Measurements from ENCODE around the gene IMMP2L. TPM values are rescaled to one million over a fixed set of nuclear protein-coding genes. Genes with fewer than 3 reads are reported as not detected.

Gene IMMP2L
- total and polyA plus RNA-seq, 2 of the 13 experiments (the other 11 are each of a cell fraction or from before 2014, with no cell fraction given) = 7.8 to 16.9 TPM

- TF ChIP-seq ZBTB44 (CRISPR knock-in tag; IDR thresholded peaks at IDR 0.05) (no peak), MLXIP (CRISPR knock-in tag; IDR thresholded peaks at IDR 0.05; ENCODE audit: borderline replicate concordance) (no peak), EED (CRISPR knock-in tag; IDR thresholded peaks at IDR 0.05) (no peak), ARNT (IDR thresholded peaks at IDR 0.05) (no peak), MZF1 (CRISPR knock-in tag; IDR thresholded peaks at IDR 0.05; ENCODE audit: borderline replicate concordance) (no peak), NPAS2 (CRISPR knock-in tag; IDR thresholded peaks at IDR 0.05; ENCODE audit: borderline replicate concordance) (no peak), ZBTB37 (CRISPR knock-in tag; IDR thresholded peaks at IDR 0.05) (no peak), PITX1 (CRISPR knock-in tag; IDR thresholded peaks at IDR 0.05) (no peak), NR0B2 (CRISPR knock-in tag; IDR thresholded peaks at IDR 0.05) (no peak), TSC22D2 (CRISPR knock-in tag; IDR thresholded peaks at IDR 0.05; ENCODE audit: borderline replicate concordance) (no peak), ZNF329 (CRISPR knock-in tag; IDR thresholded peaks at IDR 0.05; ENCODE audit: low read depth) (no peak), ZNF672 (CRISPR knock-in tag; IDR thresholded peaks at IDR 0.05) (no peak), BCL6 (CRISPR knock-in tag; IDR thresholded peaks at IDR 0.05) (peak; percentile 88), ZSCAN31 (CRISPR knock-in tag; IDR thresholded peaks at IDR 0.05; ENCODE audit: low read depth) (no peak), CEBPZ (IDR thresholded peaks at IDR 0.05; ENCODE audit: low read length) (no peak), IKZF4 (CRISPR knock-in tag; IDR thresholded peaks at IDR 0.05; ENCODE audit: borderline replicate concordance, low read depth, not compliant biosample characterization) (no peak), TCF7L2 (IDR thresholded peaks at IDR 0.05; ENCODE audit: low read depth, low read length) (peak; percentile 37; the same call in 1 of the 2 replicates)
Observed at GRCh38 chr7:110677405-110677804, 884.9 kb downstream of the IMMP2L start (continued).

Data from HepG2 (cell line).